Measurements from ENCODE around the gene DYRK4. TPM values are rescaled to one million over a fixed set of nuclear protein-coding genes. Genes with fewer than 3 reads are reported as not detected.

Gene DYRK4
- total RNA-seq, 1 experiment from 2014 or later: 58.6 TPM

DNA sequence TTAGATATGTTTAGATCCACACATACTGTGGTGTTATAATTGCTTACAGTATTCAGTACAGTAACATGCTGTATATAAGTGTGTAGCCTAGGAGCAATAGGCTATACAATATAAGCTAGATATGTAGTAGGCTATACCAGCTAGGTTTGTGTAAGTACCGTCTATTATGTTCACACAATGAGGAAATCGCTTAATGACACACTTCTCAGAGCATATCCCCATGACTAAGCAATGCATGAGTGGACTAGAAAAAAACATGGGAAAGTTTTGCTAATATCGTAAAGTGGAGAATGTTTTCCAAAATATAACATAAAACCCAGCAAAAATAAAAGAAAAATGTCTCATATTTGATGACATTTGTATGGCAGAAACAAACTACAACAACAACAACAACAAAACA, 59.5 kb downstream of the DYRK4 start:
- Histone ChIP-seq H3K36me3 (ENCODE audit: low read depth, low read length) (no peaks in the 10 kb centered on the region), H3K9ac (ENCODE audit: low read length) (no peak overlapping the region), H3K9me3 (ENCODE audit: low read length) (no peaks in the 10 kb centered on the region), H3K27me3 (ENCODE audit: low read length) (no peaks in the 10 kb centered on the region), H3K9me2 (replicated peaks; ENCODE audit: low read length) (no peaks in the 10 kb centered on the region), H2AFZ (ENCODE audit: low read length) (no peak overlapping the region), H3K4me3 (ENCODE audit: low read length) (no peak overlapping the region), H3F3A (ENCODE audit: low read length, unreplicated experiment) (no peaks in the 10 kb centered on the region), H3K27ac (ENCODE audit: low read length) (no peak overlapping the region), H3K4me2 (ENCODE audit: low read length) (no peak overlapping the region), H4K20me1 (ENCODE audit: low read length) (no peaks in the 10 kb centered on the region), H3K79me2 (ENCODE audit: low read length) (no peaks in the 10 kb centered on the region), H3K4me1 (ENCODE audit: insufficient read depth, low read length) (no peaks in the 10 kb centered on the region)
- ChIA-PET CTCF (no interaction called here), POLR2A (ENCODE audit: unreplicated experiment) (no interaction called here)
- no TSS peak for BruUV-seq (replicated peaks)
- intact Hi-C loops (cut with micrococcal nuclease): no loop called here
- ATAC-seq (no peak), DNase-seq (no peak)
- TF ChIP-seq EZH2phosphoT487 (IDR thresholded peaks at IDR 0.05; ENCODE audit: borderline replicate concordance, low read length): no peak

DNA sequence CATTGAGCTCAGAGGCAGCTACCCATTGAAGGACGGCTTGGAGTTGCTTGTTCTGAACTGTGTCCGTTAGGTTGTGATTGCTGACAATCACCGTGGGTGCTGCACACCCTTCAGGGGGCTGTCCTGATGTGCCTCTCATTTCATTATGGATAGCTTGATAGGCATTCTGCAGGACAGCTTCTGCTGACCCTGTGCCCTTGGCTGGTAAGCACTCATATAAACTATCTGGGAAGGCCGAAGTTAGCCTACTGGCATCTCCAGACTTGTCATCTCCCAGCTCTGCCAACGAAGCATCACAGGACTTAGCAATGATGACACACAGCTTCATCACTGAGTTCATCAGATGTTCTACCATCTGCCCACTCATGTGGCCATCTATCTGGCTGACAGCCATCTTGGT, 64.5 kb downstream of the DYRK4 start:
- Histone ChIP-seq H4K20me1 (ENCODE audit: low read length) (no peaks in the 10 kb centered on the region), H3K4me2 (ENCODE audit: low read length) (no peak overlapping the region), H3K9ac (ENCODE audit: low read length) (no peak overlapping the region), H3K27ac (ENCODE audit: low read length) (no peak overlapping the region), H2AFZ (ENCODE audit: low read length) (no peak overlapping the region), H3K4me3 (ENCODE audit: low read length) (no peak overlapping the region), H3K36me3 (ENCODE audit: low read depth, low read length) (no peaks in the 10 kb centered on the region), H3K4me1 (ENCODE audit: insufficient read depth, low read length) (no peaks in the 10 kb centered on the region), H3K27me3 (ENCODE audit: low read length) (peaks cover 23% of the 10 kb centered on the region), H3K9me2 (replicated peaks; ENCODE audit: low read length) (no peaks in the 10 kb centered on the region), H3K9me3 (ENCODE audit: low read length) (no peaks in the 10 kb centered on the region), H3K79me2 (ENCODE audit: low read length) (no peaks in the 10 kb centered on the region), H3F3A (ENCODE audit: low read length, unreplicated experiment) (no peaks in the 10 kb centered on the region)
- DNase-seq (no peak), ATAC-seq (no peak)
- POLR2A ChIA-PET (ENCODE audit: unreplicated experiment): no interaction called here
- intact Hi-C loops (cut with micrococcal nuclease): no loop called here
- TF ChIP-seq EZH2phosphoT487 (IDR thresholded peaks at IDR 0.05; ENCODE audit: borderline replicate concordance, low read length) (no peak), EZH2 (IDR thresholded peaks at IDR 0.05; ENCODE audit: low read length, unreplicated experiment) (no peak)
- TF ChIP-seq, protein P1, sequence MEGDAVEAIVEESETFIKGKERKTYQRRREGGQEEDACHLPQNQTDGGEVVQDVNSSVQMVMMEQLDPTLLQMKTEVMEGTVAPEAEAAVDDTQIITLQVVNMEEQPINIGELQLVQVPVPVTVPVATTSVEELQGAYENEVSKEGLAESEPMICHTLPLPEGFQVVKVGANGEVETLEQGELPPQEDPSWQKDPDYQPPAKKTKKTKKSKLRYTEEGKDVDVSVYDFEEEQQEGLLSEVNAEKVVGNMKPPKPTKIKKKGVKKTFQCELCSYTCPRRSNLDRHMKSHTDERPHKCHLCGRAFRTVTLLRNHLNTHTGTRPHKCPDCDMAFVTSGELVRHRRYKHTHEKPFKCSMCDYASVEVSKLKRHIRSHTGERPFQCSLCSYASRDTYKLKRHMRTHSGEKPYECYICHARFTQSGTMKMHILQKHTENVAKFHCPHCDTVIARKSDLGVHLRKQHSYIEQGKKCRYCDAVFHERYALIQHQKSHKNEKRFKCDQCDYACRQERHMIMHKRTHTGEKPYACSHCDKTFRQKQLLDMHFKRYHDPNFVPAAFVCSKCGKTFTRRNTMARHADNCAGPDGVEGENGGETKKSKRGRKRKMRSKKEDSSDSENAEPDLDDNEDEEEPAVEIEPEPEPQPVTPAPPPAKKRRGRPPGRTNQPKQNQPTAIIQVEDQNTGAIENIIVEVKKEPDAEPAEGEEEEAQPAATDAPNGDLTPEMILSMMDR (conservative IDR thresholded peaks at IDR 0.05; ENCODE audit: low read depth, low read length): no peak
- no TSS peak for BruUV-seq (replicated peaks)
- CTCF ChIA-PET: no interaction called here

DNA sequence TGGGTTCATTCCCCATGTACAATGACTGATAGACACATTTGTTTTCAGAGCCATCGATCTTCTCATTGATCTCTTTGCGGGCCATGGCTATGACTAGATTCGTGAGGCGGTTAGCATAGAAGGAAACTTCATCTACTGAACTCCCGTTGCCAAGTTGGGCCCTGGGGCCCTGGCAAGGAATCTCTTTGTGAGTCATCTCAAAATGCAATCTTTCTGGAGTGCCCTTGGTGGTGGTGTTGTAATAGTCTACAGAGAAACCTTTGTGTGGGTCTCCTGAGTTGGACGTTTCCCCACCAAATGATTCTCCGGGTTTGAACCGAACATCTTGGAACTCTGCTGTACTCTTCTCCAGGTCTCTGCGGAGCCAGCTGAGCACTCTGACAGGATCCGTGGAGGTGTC, 66.4 kb downstream of the DYRK4 start:
- no peaks in the 10 kb centered on the region for H3K36me3 ChIP-seq (ENCODE audit: low read depth, low read length)
- no peaks in the 10 kb centered on the region for H3K79me2 ChIP-seq (ENCODE audit: low read length)
- H3K9me3 ChIP-seq (ENCODE audit: low read length): no peaks in the 10 kb centered on the region
- H3K4me2 ChIP-seq (ENCODE audit: low read length): no peak overlapping the region
- no peaks in the 10 kb centered on the region for H3F3A ChIP-seq (ENCODE audit: low read length, unreplicated experiment)
- no peak overlapping the region for H3K4me3 ChIP-seq (ENCODE audit: low read length)
- no TSS peak for BruUV-seq (replicated peaks)
- ATAC-seq (no peak), DNase-seq (peak; percentile 3)
- no peaks in the 10 kb centered on the region for H3K4me1 ChIP-seq (ENCODE audit: insufficient read depth, low read length)
- H3K27ac ChIP-seq (ENCODE audit: low read length): no peak overlapping the region
- no peak overlapping the region for H3K9ac ChIP-seq (ENCODE audit: low read length)
- H3K9me2 ChIP-seq (replicated peaks; ENCODE audit: low read length): no peaks in the 10 kb centered on the region
- no peaks in the 10 kb centered on the region for H4K20me1 ChIP-seq (ENCODE audit: low read length)
- no peak overlapping the region for H2AFZ ChIP-seq (ENCODE audit: low read length)
- peaks cover 23% of the 10 kb centered on the region for H3K27me3 ChIP-seq (ENCODE audit: low read length)
- POLR2A ChIA-PET (ENCODE audit: unreplicated experiment): no interaction called here
- TF ChIP-seq, protein P1 (conservative IDR thresholded peaks at IDR 0.05; ENCODE audit: low read depth, low read length): no peak
- TF ChIP-seq EZH2phosphoT487 (IDR thresholded peaks at IDR 0.05; ENCODE audit: borderline replicate concordance, low read length) (no peak), EZH2 (IDR thresholded peaks at IDR 0.05; ENCODE audit: low read length, unreplicated experiment) (no peak)
- CTCF ChIA-PET: no interaction called here
- intact Hi-C loops (cut with micrococcal nuclease): no loop called here
